Measurements from ENCODE around the gene CD200. TPM values are rescaled to one million over a fixed set of nuclear protein-coding genes. Genes with fewer than 3 reads are reported as not detected.

Gene CD200
- total RNA-seq, 1 experiment from 2014 or later = 46.8 TPM

GRCh38 chr3:112314649-112315048 lies 18.3 kb upstream of the CD200 start:
- DNase-seq (ENCODE audit: low spot score) = no peak
- POLR2A ChIA-PET = no interaction called here
- H3K4me1 Mint-ChIP-seq = peaks cover 45% of the 10 kb centered on the region
- H3K4me3 Mint-ChIP-seq = no peak overlapping the region
- peaks cover 42% of the 10 kb centered on the region for H3K36me3 Mint-ChIP-seq
- H3K27me3 Mint-ChIP-seq (ENCODE audit: low read depth) = no peaks in the 10 kb centered on the region
- TF ChIP-seq ZNF423 (CRISPR knock-in tag; IDR thresholded peaks at IDR 0.05) = no peak
- no peak for TF ChIP-seq ZNF532 (CRISPR knock-in tag; IDR thresholded peaks at IDR 0.05; ENCODE audit: borderline replicate concordance)
- TF ChIP-seq FOXP4 (CRISPR knock-in tag; IDR thresholded peaks at IDR 0.05) = peak; percentile 15; the same call in 1 of the 2 replicates
- peak; percentile 65; the same call in 1 of the 2 replicates for TF ChIP-seq ETV6 (CRISPR knock-in tag; IDR thresholded peaks at IDR 0.05)
- no peak for TF ChIP-seq E2F4 (CRISPR knock-in tag; IDR thresholded peaks at IDR 0.05; ENCODE audit: borderline replicate concordance, low read depth)
- H3K27ac Mint-ChIP-seq = peak overlapping the region; percentile 88
- peak; percentile 73 for ATAC-seq
- CTCF ChIA-PET = no interaction called here
- peaks cover 26% of the 10 kb centered on the region for H3K9me3 Mint-ChIP-seq

GRCh38 chr3:112315791-112316190 lies 17.2 kb upstream of the CD200 start:
- peaks cover 26% of the 10 kb centered on the region for H3K9me3 Mint-ChIP-seq
- CTCF ChIA-PET = no interaction called here
- no peak overlapping the region for H3K4me3 Mint-ChIP-seq
- no peak overlapping the region for H3K27ac Mint-ChIP-seq
- ATAC-seq (no peak), DNase-seq (ENCODE audit: low spot score) (no peak)
- H3K36me3 Mint-ChIP-seq = peaks cover 42% of the 10 kb centered on the region
- no peaks in the 10 kb centered on the region for H3K27me3 Mint-ChIP-seq (ENCODE audit: low read depth)
- peaks cover 55% of the 10 kb centered on the region for H3K4me1 Mint-ChIP-seq
- POLR2A ChIA-PET = no interaction called here
- TF ChIP-seq TCF7 (CRISPR knock-in tag; IDR thresholded peaks at IDR 0.05; ENCODE audit: low read depth) (no peak), KAT7 (CRISPR knock-in tag; IDR thresholded peaks at IDR 0.05; ENCODE audit: borderline replicate concordance) (no peak), CDX4 (CRISPR knock-in tag; IDR thresholded peaks at IDR 0.05; ENCODE audit: borderline replicate concordance) (no peak)

- Mint-ChIP-seq H3K4me1 (peaks cover 44% of the 10 kb centered on the region), H3K9me3 (peaks cover 18% of the 10 kb centered on the region), H3K4me3 (no peak overlapping the region), H3K27me3 (ENCODE audit: low read depth) (no peaks in the 10 kb centered on the region), H3K27ac (peak overlapping the region; percentile 21), H3K36me3 (peaks cover 31% of the 10 kb centered on the region)
- ChIA-PET POLR2A (interaction anchor here (0.9 to 1.6 kb wide), 2 partner anchors 14 to 85 kb away, joined by 3 to 5 read pairs; no protein-coding TSS in a partner anchor), CTCF (interaction anchor here (0.7 to 2.0 kb wide), 4 partner anchors 16 to 306 kb away, joined by 3 to 10 read pairs (median 4); partner anchors contain the start of gene SLC9C1)
- DNase-seq (ENCODE audit: low spot score) = no peak
- peak; percentile 61 for ATAC-seq
- TF ChIP-seq SMAD3 (CRISPR knock-in tag; IDR thresholded peaks at IDR 0.05; ENCODE audit: borderline replicate concordance) (no peak), IRF2 (CRISPR knock-in tag; IDR thresholded peaks at IDR 0.05; ENCODE audit: borderline replicate concordance, low read depth) (no peak), RORB (CRISPR knock-in tag; IDR thresholded peaks at IDR 0.05) (no peak), TEAD1 (CRISPR knock-in tag; IDR thresholded peaks at IDR 0.05) (no peak), FOXP4 (CRISPR knock-in tag; IDR thresholded peaks at IDR 0.05) (no peak), HMGA2 (CRISPR knock-in tag; IDR thresholded peaks at IDR 0.05) (no peak), ATF2 (CRISPR knock-in tag; IDR thresholded peaks at IDR 0.05; ENCODE audit: borderline replicate concordance, low read depth) (no peak), STAT6 (CRISPR knock-in tag; conservative IDR thresholded peaks at IDR 0.05; ENCODE audit: low read depth) (no peak)
Measured at GRCh38 chr3:112319516-112320276, 13.3 kb upstream of the CD200 start.

Measured in WTC11 (cell line).